ENCODE data around the gene ACRBP. TPM values are rescaled to one million over a fixed set of nuclear protein-coding genes. Genes with fewer than 3 reads are reported as not detected.
A peak's percentile ranks its signal among the peaks of the same experiment; 100 is the strongest.

Gene ACRBP
- total RNA-seq, 1 donor from 2014 or later, result 0.54 TPM

DNA sequence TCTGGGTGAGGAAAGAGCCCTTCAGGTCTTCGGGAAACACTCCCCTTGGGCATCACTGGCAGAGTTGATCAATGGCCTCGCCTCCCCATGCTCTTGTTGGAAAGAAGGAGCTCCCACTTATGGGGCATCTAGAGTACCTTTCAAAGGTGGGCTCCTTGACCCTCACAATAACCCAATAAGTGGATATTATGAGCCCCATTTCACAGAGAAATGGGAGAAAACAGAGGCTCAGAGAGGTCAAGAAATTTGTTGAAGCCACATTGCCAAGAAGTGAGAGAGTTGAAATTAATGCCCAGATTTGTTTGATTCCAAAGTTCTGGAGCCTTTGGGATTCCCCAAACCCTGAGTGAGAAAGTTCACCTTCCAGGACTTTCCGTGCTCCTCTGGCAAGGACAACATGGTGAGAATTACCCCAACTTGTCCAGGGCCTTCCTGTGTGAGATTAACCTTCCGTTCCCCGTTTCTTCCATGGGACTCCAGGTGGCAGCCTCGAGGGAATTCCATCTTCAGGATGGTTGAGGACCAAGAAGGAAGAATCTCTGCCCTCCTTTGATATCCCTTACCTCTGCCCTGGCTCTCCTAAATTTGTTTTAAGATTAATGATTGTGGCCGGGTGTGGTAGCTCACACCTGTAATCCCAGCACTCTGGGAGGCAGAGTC is 32.6 kb downstream of the ACRBP start:
- no peak for DNase-seq (ENCODE audit: low read depth)
- H4K20me1 ChIP-seq (ENCODE audit: insufficient read depth, low read length), result no peaks in the 10 kb centered on the region
- no peaks in the 10 kb centered on the region for H3K27me3 ChIP-seq (ENCODE audit: insufficient read depth, low read length)
- H3K4me3 Mint-ChIP-seq (ENCODE audit: unreplicated experiment), result peak overlapping the region; percentile 58
- no peaks in the 10 kb centered on the region for H3K9me3 Mint-ChIP-seq (ENCODE audit: unreplicated experiment)
- FAIRE-seq, result no peak
- peak overlapping the region; percentile 55 for H3K27ac ChIP-seq (ENCODE audit: low read depth, low read length)
- H3K36me3 ChIP-seq (ENCODE audit: insufficient read depth, low read length), result no peaks in the 10 kb centered on the region
- no peaks in the 10 kb centered on the region for H3K79me2 ChIP-seq (ENCODE audit: insufficient read depth, low read length)
- H3K27me3 Mint-ChIP-seq (ENCODE audit: low read depth, unreplicated experiment), result peaks cover 7% of the 10 kb centered on the region
- peaks cover 23% of the 10 kb centered on the region for H3K4me1 Mint-ChIP-seq (ENCODE audit: low read depth, unreplicated experiment)
- H3K4me3 ChIP-seq (ENCODE audit: insufficient read depth, low read depth, low read length), result no peak overlapping the region
- TF ChIP-seq EZH2 (IDR thresholded peaks at IDR 0.05; ENCODE audit: insufficient read depth, low read length) (no peak), CTCF (IDR thresholded peaks at IDR 0.05; ENCODE audit: insufficient read depth, low read depth, low read length) (no peak)
- H2AFZ ChIP-seq (ENCODE audit: low read depth, low read length), result peak overlapping the region; percentile 89
- peak overlapping the region; percentile 67 for H3K9ac ChIP-seq (ENCODE audit: low read length)
- H3K9me3 ChIP-seq (ENCODE audit: insufficient read depth, low read depth, low read length), result no peaks in the 10 kb centered on the region
- H3K4me1 ChIP-seq (ENCODE audit: insufficient read depth, low read length), result peaks cover 21% of the 10 kb centered on the region
- no peaks in the 10 kb centered on the region for H3K36me3 Mint-ChIP-seq (ENCODE audit: low read depth, unreplicated experiment)
- peak overlapping the region; percentile 69 for H3K4me2 ChIP-seq (ENCODE audit: low read length)
- peak overlapping the region; percentile 79 for H3K27ac Mint-ChIP-seq (ENCODE audit: unreplicated experiment)

GRCh38 chr12:6613776-6614512 is 33.3 kb downstream of the ACRBP start:
- peaks cover 23% of the 10 kb centered on the region for H3K4me1 Mint-ChIP-seq (ENCODE audit: low read depth, unreplicated experiment)
- DNase-seq (ENCODE audit: low read depth), result peak; percentile 94
- Histone ChIP-seq H3K36me3 (ENCODE audit: insufficient read depth, low read length) (no peaks in the 10 kb centered on the region), H4K20me1 (ENCODE audit: insufficient read depth, low read length) (no peaks in the 10 kb centered on the region), H2AFZ (ENCODE audit: low read depth, low read length) (peak overlapping the region; percentile 89), H3K9ac (ENCODE audit: low read length) (peak overlapping the region; percentile 67), H3K4me1 (ENCODE audit: insufficient read depth, low read length) (peaks cover 21% of the 10 kb centered on the region), H3K27ac (ENCODE audit: low read depth, low read length) (peak overlapping the region; percentile 55), H3K4me2 (ENCODE audit: low read length) (peak overlapping the region; percentile 69), H3K4me3 (ENCODE audit: insufficient read depth, low read depth, low read length) (no peak overlapping the region), H3K27me3 (ENCODE audit: insufficient read depth, low read length) (no peaks in the 10 kb centered on the region), H3K79me2 (ENCODE audit: insufficient read depth, low read length) (no peaks in the 10 kb centered on the region), H3K9me3 (ENCODE audit: insufficient read depth, low read depth, low read length) (no peaks in the 10 kb centered on the region)
- no peak for TF ChIP-seq EZH2 (IDR thresholded peaks at IDR 0.05; ENCODE audit: insufficient read depth, low read length)
- TF ChIP-seq CTCF (IDR thresholded peaks at IDR 0.05; ENCODE audit: insufficient read depth, low read depth, low read length), result no peak
- no peaks in the 10 kb centered on the region for H3K36me3 Mint-ChIP-seq (ENCODE audit: low read depth, unreplicated experiment)
- no peaks in the 10 kb centered on the region for H3K9me3 Mint-ChIP-seq (ENCODE audit: unreplicated experiment)
- peak overlapping the region; percentile 79 for H3K27ac Mint-ChIP-seq (ENCODE audit: unreplicated experiment)
- FAIRE-seq, result no peak
- H3K4me3 Mint-ChIP-seq (ENCODE audit: unreplicated experiment), result peak overlapping the region; percentile 58
- H3K27me3 Mint-ChIP-seq (ENCODE audit: low read depth, unreplicated experiment), result peaks cover under 1% of the 10 kb centered on the region
